ENCODE measurements around the gene ARID1B.
A peak's percentile ranks its signal among the peaks of the same experiment; 100 is the strongest.
"Not testable (repeated sequence)": the region's sequence is repeated elsewhere in the genome, so short reads cannot be mapped to it uniquely, and the experiment has no call there.

ARID1B gene

GRCh38 chr6:157034436-157035230 lies 257.5 kb downstream of the ARID1B start:
- DNase-seq: peak; percentile 15

DNA sequence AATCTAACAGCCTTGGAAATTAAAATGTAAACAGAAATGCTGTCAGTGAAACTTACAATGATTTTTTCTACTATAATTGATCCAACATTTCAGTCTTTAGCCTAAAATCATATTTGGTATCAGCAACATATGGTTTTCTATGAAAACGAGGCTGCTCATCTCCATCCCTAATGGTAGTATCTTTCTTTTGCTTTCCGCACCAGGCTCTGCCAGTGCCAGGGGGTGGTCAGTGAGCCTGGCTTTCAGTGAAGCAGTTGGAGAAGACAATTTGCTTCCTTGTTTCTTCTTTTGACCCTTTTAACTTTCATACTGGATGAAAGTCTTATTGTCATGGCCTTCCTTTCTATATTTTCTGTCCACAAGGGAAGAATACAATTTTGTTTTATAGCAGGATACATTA lies 258.4 kb downstream of the ARID1B start:
- DNase-seq: no peak

DNA sequence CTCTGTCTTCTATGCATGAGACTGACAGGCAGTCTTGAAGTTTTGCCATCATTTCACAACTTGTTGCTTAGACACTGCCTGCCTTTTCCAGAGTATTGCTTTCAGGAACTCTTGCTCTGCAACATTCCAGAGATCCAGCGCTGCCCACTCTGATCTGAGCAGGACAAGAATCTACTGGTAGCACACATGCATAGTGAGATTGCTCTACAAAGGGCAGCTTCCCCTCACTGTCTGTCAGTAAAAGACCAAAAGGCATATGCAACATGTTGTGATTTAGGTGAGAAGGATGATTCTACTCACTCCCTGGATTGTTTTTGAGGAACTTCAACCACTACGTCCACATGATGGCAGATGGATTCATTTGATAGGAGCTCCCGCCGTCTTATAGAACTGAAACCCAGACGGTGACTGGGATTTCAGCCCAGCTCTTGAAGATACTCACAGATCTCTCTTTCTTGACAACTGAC lies 259.1 kb downstream of the ARID1B start:
- no peak for DNase-seq

- DNase-seq: no peak
Measured at GRCh38 chr6:157037165-157037564, 260.0 kb downstream of the ARID1B start.

- DNase-seq: no peak
Measured at GRCh38 chr6:157038610-157039009, 261.4 kb downstream of the ARID1B start.

DNA sequence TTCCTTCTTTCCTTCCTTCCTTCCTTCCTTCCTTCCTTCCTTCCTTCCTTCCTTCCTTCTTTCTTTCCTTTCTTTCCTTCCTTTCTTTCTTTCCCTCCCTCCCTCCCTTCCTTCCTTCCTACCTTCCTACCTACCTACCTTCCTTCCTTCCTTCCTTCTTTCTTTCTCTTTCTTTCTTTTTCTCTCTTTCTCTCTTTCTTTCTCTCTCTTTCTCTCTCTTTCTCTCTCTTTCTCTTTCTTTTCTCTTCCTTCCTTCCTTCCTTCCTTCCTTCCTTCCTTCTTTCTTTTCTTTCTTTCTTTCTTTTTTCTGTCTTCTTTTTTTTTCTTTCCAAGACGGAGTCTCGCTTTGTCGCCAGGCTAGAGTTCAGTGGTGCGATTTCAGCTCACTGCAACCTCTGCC lies 262.5 kb downstream of the ARID1B start:
- DNase-seq: not testable (repeated sequence)

GRCh38 chr6:157040191-157040590 lies 263.0 kb downstream of the ARID1B start:
- no peak for DNase-seq

DNA sequence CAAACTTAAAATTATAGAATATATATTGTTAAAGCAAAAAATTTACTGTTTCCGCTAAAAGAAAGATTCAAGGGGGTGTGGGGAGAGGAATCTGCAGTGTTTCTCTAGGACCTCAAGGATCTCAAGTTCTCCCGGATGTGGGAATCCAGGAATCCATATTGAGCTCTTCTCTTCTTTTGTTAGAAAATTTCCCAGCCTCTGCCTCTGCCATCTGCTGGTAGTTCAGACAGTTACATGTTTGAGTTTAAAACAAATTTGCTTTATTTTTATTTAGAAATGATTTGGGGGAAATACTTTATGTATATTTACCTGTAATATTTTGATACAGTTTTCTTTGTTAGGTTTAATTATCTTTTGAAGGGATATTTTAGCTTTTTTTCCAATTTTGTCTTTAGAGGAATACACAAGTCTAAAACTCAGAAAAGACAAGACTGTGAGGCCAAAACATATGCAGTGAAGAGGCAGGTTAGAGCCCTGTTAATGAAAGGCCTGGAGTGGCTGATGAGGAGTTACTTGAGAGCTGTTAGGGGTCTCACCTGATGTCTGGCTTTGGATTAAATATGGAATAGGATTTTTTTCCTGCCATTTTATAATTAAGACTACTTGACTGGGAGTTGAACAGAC lies 268.8 kb downstream of the ARID1B start:
- DNase-seq: peak; percentile 19

GRCh38 chr6:157046776-157047175 lies 269.6 kb downstream of the ARID1B start:
- no peak for DNase-seq

- no peak for DNase-seq
Measured at GRCh38 chr6:157047328-157047727, 270.1 kb downstream of the ARID1B start.

DNA sequence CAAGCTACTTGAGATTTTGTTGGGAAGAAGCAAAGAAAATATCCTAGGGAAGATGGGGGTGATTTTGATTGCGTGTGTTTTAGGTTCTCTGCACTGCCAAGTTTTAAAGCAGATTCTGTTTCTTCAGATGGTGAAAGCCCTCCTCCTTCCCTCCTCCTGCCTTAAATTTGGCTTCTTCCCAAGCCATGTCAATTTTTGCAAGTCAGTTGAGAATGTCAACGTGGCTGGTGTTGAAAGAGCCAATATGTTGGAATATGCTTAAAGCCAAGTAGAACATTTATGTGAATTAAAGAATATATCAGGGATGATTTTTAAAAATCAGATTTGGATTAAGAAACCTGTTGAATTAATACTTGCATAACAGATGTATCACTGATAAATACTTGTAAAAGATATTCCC lies 270.8 kb downstream of the ARID1B start:
- DNase-seq: no peak

DNA sequence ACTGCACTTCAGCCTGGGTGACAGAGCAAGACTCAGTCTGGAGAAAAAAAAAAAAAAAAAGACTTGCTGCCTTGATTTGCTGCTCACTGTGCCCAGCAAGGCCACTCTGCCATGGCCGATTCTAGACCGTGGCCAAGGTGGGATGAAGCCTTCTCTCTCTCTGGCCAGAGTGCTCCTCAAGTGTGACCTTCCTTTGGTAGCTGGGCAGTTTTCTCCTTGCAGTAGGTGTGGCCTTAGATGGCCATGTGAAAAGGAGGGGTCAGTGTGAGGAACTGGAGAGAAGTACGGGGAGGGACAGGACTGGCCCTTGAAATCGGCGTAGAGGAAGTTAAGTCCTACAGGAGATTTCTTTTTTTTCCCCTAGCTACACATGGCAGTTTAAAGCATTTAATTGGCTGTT lies 272.0 kb downstream of the ARID1B start:
- DNase-seq: no peak

DNA sequence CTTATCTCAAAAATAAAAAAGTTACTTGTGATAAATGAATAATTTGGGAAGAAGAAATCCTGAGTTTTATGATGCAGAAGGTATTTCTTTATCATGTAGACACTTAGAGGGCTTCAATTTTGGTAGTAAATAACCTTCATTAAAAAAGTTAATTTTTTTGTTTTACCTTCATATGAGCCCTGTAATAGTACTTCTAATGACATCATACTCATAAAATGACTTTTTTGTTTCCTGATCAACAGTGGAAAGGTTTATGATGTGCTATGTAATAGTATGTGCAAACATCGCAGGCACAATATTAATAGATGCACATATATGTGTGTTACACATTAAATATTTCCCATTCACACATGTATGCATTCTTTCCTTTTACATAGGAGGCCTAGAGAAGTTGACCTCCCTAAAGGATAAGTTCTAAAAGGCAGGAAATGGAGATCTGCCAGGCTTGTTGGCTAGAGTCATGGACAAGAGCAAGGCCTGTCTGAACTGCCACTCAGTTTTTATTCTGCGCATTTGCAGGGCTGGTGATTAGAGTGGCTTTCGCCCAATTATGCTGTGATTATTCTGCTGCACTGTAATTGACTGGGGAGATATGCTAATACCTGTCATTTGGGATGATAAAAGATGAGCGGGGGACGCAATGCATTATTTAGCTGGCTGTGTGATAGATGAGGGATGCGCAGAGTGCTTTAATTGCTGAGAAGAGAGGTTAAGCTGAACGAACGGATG lies 273.5 kb downstream of the ARID1B start:
- no peak for DNase-seq

GRCh38 chr6:157054531-157054979 lies 277.4 kb downstream of the ARID1B start:
- DNase-seq: no peak

GRCh38 chr6:157055863-157056262 lies 278.7 kb downstream of the ARID1B start:
- DNase-seq: no peak

DNA sequence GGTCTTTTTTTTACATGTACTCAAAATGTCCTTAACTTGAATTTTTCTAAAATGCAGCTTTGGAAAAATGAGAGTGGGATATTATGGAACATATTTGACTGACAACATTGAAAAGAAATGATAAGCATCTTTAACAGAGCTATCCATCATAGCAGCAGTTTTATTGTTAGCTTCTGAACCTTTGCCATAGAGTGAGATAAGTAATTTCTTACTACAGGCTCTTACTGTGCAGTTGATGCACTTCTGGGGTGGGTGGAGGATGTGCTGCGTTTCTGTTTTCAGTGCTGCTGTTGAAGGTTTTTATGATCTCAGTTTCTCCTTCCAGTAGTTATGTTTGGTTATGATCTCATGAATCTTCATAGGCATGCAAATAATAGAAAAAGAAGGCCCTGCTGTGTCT lies 279.1 kb downstream of the ARID1B start:
- no peak for DNase-seq

DNA sequence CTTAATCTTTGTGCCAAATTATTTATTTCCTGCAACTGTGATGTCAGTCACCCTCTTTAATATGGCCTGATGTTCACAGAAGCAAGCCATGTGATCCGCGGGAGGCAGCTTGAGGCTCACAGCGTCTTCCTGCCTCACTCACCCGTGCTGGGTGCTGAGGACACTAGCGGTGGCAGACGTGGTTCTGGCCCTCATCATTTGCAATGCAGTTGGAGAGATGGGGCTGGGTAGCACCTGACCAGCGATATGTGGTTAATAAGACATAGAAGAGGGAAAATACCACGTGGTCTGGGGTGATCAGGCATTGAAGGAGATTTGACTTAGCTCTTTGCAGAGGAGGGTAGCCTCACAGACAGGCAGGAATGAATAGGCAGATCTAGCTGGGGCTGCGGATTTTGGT lies 281.4 kb downstream of the ARID1B start:
- no peak for DNase-seq

DNA sequence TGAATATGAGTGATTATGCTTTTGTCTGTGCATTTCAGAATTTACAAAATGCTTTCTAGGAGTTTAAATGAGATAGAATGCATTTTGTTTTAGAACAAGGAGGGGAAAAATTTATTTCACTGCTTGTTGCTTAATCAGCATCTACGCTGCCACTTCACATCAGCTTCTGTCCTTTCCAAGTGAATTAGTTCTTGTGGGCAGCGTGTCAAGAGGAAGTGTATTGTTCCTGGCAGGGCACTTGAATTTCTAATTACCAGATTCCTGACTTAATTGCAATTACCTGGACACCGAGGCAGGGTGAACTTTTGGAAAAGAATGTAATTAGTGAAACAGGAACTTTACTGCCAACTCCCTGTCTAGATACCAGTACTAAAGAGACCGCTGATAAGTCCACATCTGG lies 282.6 kb downstream of the ARID1B start:
- peak; percentile 14 for DNase-seq

DNA sequence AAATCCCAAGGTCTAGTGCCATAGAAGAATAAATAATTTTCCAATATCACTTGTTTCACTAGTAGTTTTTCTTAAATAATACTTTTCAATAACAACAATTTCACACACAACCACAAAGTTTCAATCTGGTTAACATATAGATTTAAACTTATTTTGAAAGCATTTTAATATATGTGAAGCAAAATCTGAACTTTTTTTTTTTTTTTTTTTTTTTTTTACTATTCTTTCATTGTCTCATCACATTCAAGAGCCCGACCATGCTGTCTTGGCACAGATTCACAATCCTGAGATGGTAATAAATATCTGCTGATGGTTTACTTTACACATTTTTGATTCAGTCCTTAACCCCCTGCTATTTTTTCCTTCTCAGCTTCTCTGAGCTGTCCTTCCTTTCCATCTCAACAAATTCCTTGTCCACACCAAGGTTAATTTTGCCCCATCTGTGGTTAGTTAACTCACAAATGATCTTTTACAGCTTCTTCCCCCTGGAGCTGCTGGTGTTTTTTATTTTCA lies 283.3 kb downstream of the ARID1B start:
- no peak for DNase-seq

GRCh38 chr6:157061770-157062594 lies 284.8 kb downstream of the ARID1B start:
- DNase-seq: no peak

- no peak for DNase-seq
Measured at GRCh38 chr6:157063176-157063905, 286.2 kb downstream of the ARID1B start.

DNA sequence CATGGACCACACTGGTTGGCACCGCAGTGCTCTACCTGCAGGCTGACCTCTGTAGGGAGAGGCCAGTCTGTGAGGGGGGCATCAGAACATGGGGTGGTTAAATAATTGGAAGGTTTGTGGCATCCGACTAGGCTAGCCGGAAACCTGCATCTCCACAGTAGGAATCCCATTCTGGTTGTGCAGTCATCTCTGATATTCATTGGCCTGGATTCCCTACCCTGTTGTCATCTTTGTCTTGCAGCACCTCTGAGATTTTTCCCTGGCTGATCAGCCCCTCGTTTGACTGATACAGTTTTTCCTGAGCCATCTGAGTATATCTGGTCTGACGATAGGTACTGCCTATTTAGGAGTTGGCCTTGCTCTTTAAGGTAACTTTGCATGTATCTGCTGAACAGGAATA lies 286.7 kb downstream of the ARID1B start:
- no peak for DNase-seq
